ENCODE data around the gene CACNA1F.

The CACNA1F gene

GRCh38 chrX:49233176-49233575 is at the start of gene CACNA1F:
Gene CACNA1F, minus strand, starts transcription at chrX:49233340. Its CDS starts 31 bp downstream, at chrX:49233309.
- in situ Hi-C loops (cut with HindIII; ENCODE audit: low sequenced_read_pairs), result no loop called here

DNA sequence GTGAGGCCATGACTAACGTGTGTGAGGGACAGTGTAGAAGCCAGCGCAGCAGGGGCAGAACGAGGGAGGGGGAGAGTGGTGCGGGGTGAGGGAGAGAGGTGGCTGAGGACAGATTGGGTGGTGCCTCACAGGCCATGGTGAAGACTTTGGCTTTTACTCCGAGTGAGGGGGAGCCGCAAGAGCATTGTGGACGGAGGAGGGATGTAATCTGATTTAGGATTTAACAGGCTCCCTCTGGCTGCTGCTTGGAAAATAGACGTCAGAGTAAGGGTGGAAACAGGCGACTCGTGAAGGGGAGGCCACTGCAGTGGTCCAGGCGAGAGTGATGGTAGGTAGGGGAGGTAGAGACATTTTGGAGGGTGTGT is 49.5 kb upstream of the CACNA1F start:
- in situ Hi-C loops (cut with HindIII; ENCODE audit: low sequenced_read_pairs), result no loop called here

DNA sequence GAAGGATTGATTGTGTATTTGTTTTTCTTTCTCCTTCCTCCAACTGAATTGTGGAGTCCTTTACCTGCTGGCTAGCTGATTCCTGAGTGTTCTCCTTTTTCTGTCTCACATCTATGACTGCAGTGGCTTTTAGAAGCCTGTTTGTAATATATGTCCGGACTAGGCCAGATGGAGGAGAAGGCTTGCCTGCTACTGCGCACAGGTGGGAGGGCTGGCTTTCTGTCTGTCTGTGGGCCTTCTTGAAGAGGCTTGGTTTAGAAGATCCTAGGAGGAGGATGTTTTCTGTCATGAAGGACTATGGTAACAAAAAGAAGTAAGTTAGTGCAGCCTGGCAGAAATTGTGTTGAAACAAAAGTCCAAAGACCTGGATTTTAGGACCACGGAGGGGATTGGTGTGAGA is 44.9 kb upstream of the CACNA1F start:
- in situ Hi-C loops (cut with HindIII; ENCODE audit: low sequenced_read_pairs), result no loop called here

GRCh38 chrX:49277535-49277830 is 44.3 kb upstream of the CACNA1F start:
- in situ Hi-C loops (cut with HindIII; ENCODE audit: low sequenced_read_pairs), result no loop called here

DNA sequence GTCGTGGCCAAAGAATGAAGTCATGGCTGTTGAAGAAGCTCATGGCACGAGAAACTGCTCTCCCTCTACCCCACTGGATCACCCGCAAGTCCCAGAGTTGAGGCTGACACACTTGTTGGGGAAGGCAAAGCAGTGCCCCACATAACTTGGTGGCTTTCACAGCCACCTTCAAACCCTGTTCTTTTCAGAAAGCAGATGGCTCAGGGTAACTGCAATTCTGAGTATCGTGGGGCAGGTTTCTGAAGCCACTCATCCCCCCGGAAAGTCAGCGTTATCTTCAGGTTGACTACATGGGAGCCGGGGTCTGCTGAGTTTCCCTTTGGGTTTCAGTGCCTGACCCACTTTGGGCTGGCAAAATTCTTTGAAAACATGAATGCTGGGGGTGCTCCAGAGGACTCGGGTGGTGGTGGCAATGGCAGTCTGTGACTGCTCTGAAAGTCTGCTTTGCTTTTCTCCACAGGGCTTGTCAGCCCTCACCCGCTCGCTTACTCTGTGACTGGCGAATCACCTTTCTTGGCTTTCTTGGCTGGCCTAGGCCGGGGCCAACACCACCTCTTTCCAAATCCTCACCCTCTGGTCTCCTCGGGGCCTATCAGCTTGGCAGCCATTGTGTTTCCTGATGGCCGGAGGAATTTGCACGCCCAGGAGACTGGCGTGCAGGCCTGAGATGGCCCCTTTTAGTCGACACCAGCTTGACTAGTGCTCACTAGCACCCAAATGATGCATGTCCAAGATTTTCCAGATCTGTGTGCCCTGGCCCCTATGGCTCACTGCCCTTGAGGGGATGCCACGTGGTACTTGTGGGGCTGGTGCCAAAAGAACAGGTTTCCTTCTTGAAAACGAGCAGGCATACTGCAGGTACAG is 43.8 kb upstream of the CACNA1F start:
- in situ Hi-C loops (cut with HindIII; ENCODE audit: low sequenced_read_pairs), result no loop called here

DNA sequence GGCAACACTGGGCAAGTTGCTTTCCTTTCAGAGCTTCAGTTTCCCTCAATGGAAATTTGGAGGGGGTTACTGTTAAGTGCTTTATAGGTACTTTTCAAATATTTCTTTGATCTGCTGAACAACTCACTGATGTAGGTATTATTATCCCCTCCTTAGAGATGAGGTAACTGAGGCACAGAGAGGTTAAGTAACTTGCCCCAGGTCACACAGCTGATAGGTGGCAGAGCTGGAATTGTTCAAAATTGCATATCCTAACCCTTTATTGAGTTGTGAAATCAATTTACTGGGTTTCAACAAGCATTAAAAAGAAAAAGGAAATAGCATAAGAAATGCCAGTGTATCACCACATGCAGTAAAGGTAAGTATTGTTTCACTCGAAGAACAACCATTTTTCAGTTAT is 43.1 kb upstream of the CACNA1F start:
- in situ Hi-C loops (cut with HindIII; ENCODE audit: low sequenced_read_pairs), result no loop called here

- in situ Hi-C loops (cut with HindIII; ENCODE audit: low sequenced_read_pairs), result no loop called here
Measured at GRCh38 chrX:49273181-49273727, 40.1 kb upstream of the CACNA1F start.

DNA sequence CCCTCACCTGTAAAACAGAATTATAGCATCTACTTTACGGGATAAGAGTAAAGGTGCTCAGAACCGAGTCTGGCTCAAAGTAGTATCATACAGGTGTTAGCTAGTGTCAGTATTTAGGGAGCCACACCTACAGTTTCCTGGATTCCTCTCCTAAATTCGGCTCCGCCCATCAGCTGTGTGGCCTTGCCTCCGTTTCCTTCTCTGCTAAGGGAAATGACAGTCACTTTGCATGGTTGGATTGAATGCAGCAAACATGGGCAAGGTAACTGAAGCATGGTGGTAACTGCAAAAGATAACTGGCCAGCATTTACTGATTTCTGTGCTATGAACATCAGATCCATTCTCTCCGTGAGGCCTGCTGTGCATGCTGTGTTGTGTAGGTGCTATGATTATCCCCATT is 39.3 kb upstream of the CACNA1F start:
- in situ Hi-C loops (cut with HindIII; ENCODE audit: low sequenced_read_pairs), result no loop called here

- in situ Hi-C loops (cut with HindIII; ENCODE audit: low sequenced_read_pairs), result no loop called here
Measured at GRCh38 chrX:49271341-49271740, 38.2 kb upstream of the CACNA1F start.

DNA sequence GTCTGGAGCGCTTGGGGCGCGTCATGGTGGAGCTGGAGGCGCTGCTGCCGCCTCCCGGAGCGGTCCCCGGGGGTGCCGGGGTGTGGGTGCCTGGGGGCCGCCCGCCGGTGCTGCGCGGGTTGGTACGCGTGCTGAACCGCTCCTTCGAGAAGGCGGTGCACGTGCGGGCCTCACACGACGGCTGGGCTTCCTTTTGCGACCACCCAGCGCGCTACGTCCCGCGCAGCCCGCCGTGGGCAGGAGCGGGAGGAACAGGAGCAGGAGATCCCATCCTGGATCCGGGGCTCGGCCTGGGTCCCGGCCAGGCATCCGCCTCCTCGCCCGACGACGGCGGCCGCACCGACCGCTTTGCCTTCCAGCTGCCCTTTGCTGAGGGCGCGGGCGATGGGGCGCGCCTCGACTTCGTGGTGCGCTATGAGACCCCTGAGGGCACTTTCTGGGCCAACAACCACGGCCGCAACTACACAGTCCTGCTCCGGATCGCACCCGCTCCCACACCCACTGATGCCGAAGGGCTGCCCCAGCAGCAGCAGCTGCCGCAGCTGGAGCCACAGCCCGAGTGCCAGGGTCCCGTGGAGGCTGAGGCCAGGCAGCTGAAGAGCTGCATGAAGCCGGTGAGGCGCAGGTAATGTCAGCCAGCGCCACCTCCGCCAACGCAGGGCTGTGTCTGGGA is 37.2 kb upstream of the CACNA1F start:
- in situ Hi-C loops (cut with HindIII; ENCODE audit: low sequenced_read_pairs), result no loop called here

DNA sequence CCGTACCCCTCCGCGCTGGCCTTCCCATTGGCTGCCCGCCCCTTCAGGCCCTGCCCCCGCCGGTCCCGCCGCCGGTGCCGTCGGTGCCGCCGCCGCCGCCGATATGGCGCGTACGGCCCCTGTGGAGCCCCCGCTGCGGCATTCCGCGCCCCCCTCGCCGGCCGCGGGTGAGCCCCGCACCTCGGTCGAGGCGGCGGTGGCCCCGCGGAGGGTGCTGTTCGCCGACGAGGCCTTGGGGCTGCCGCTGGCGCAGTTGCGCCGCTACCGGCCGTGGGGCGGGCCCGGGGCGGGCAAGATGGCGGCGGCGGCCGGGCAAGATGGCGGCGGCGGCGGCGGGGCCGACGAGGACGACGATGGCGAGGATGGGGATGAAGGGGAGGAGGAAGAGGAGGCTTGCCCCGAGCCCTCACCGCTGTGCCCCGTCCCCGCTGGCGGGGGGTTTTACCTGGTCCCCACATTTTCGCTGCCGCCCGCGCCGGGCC is 36.7 kb upstream of the CACNA1F start, which contains the start of gene PPP1R3F:
Gene PPP1R3F, plus strand, starts transcription at position 27 of the 482 bp plus-strand sequence. Its CDS starts 77 bp downstream, at position 104.
- in situ Hi-C loops (cut with HindIII; ENCODE audit: low sequenced_read_pairs), result no loop called here

DNA sequence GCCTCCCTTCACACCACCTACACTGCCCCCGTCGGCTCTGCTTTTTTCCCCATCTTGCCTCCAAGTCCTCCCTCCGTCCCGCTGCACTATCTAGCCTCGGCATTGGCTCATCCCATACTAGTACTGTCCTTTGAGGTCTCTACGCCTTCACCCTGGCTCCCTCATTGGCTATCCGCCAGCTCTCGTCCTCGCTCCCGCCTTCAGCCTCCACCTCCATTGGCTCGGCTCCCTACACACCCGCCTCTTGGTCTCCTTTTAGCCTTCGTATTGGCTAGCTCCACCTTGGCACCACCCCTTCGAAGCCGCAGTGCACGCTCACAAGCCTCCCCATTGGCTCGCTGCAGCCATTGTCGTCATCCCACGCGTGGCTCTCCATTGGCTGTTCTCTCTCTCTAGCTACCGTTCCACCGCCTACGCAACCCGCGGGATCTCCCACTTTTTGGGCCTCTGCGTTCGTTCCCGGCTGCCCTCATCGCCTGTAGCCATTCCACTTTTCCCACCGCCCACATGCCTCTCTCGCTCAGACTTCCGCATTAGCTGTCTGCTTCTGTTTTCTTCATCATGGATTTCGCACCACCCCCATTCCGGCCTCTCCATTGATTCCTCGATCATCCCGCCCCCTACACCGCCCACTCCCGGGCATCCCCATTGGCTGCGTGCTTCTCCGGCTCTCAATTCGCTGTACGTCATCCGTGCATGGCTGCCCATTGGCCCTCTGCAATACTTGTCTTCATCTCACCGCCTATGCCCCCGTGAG is 36.0 kb upstream of the CACNA1F start:
- in situ Hi-C loops (cut with HindIII; ENCODE audit: low sequenced_read_pairs), result no loop called here

GRCh38 chrX:49268702-49269009 is 35.5 kb upstream of the CACNA1F start:
- in situ Hi-C loops (cut with HindIII; ENCODE audit: low sequenced_read_pairs), result no loop called here

DNA sequence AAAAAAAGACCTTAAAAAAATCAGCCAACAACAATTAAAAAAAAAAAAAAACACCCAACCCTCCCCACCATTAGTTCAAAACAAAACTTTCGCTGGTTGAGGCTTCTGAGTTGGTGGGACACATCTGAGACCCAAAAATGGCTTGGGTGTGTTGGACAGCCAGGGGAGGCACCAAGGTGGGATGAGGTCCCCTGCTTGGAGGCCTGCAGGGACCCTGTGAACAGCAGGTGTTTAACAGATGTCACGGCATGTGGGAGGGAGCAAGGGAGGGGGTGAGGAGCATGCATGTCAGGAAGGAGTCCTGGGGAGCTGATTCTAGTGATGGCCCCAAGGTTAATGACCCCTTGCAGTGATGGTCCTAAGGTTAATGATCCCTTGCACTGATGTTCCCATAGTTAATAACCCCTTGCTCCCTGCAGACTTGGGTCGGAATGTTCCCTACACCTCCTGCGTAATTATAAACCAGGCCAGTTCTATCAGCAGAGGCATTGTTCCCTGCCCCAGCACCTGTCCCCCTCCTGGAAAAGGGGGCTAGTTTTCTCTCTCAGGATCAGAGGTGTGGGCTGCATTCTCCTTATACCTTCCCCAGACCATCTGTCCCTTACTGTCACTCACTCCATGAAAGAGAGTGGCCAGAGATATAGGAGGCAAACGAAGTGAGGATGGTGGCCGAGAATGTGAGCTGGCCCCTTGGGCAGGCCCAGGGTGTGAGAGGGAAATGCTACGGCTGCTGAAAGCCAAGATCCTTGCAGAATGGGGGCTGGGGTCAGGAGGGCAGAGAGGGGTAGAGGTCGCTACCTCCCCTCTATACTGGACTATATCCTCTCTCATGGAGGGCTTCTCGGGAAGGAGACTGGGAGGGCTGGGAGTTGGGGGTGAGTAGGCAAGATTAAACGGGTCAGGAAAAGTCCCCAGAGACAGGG is 33.6 kb upstream of the CACNA1F start:
- in situ Hi-C loops (cut with HindIII; ENCODE audit: low sequenced_read_pairs), result no loop called here

- in situ Hi-C loops (cut with HindIII; ENCODE audit: low sequenced_read_pairs), result no loop called here
Measured at GRCh38 chrX:49264460-49264859, 31.3 kb upstream of the CACNA1F start, which contains the start of gene FOXP3. Gene FOXP3, minus strand, starts transcription at chrX:49264710. Its CDS starts 6,205 bp downstream, at chrX:49258505.

DNA sequence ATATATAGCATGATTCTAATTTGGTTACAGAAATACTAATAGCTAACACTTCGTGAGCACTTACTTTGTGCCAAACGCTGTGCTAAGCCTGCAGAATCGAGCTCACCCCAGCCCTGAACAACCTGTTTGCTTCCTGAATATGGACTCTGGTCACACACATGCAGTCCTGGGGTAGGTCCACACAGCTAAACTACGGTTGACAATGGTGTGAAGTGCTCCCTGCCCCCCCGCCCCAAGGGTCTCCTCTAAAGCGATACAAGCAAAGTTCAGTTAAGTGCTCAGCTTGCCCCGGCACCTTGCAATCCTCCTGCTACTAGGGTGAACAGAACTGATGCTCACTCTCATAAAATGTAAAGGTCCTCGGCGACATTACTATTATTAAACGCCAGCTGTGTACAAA is 30.5 kb upstream of the CACNA1F start:
- in situ Hi-C loops (cut with HindIII; ENCODE audit: low sequenced_read_pairs), result no loop called here

- in situ Hi-C loops (cut with HindIII; ENCODE audit: low sequenced_read_pairs), result no loop called here
Measured at GRCh38 chrX:49262603-49263002, 29.5 kb upstream of the CACNA1F start.

DNA sequence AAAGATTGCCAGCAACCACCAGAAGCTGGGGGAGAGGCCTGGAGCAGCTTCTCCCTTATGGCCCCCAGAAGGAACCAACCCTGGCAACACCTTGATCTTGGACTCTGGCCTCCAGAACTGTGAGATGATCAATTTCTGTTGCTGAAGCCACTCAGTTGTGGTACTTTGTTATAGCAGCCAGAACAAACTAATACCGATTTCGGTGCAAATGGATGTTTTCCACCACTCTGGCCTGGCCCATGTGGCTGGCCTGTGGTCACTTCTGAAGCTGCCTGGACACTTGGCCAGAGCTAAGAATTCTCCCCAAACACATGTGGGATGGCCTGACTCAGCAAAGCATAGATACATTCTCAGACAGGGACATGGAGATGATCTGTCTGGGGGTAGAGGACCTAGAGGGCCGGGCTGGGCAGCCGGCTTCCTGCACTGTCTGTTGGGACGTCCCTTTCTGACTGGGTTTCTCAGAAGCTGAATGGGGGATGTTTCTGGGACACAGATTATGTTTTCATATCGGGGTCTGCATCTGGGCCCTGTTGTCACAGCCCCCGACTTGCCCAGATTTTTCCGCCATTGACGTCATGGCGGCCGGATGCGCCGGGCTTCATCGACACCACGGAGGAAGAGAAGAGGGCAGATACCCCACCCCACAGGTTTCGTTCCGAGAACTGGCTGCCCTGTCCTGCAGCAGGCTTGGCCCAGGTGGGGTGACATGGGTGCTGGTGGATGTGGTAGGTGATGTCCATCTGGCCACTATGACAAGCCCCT is 27.3 kb upstream of the CACNA1F start:
- in situ Hi-C loops (cut with HindIII; ENCODE audit: low sequenced_read_pairs), result no loop called here

- in situ Hi-C loops (cut with HindIII; ENCODE audit: low sequenced_read_pairs), result no loop called here
Measured at GRCh38 chrX:49258749-49259124, 25.6 kb upstream of the CACNA1F start.
